Mesenchymal stem cell (in vitro differentiated cells and primary cell): ENCODE measurements around the gene PDP2.

Source experiments
- DNase-seq: peaks from one replicate; pipeline ENCODE4 v3.0.0-alpha.2; 2013
- H2AFZ ChIP-seq: one replicate; pipeline ENCODE4 v1.6.1; 2013; ENCODE audit warnings: low read depth, mild to moderate bottlenecking, control low read depth, inconsistent platforms, low read length, moderate library complexity
- H2AK5ac ChIP-seq: 2 replicates; pipeline ENCODE4 v1.6.1; 2013; ENCODE audit warnings: low read length, moderate library complexity, mild to moderate bottlenecking, inconsistent platforms; ENCODE audit not compliant: severe bottlenecking
- H2BK120ac ChIP-seq: one replicate; pipeline ENCODE4 v1.6.1; 2013; ENCODE audit warnings: low read depth, mild to moderate bottlenecking, inconsistent platforms, low read length, moderate library complexity
- H2BK12ac ChIP-seq, 2 experiments: one replicate each; pipeline ENCODE4 v1.6.1; 2013; ENCODE audit warnings: inconsistent platforms in 2 of 2, low read length in 2 of 2, mild to moderate bottlenecking in 2 of 2, moderate library complexity in 2 of 2, control low read depth in 1 of 2
- H2BK15ac ChIP-seq: one replicate; pipeline ENCODE4 v1.6.1; 2013; ENCODE audit warnings: mild to moderate bottlenecking, low read depth, inconsistent platforms; ENCODE audit not compliant: poor library complexity, severe bottlenecking
- H2BK5ac ChIP-seq: 2 replicates; pipeline ENCODE4 v1.6.1; 2013; ENCODE audit warnings: low read depth, mild to moderate bottlenecking, low read length, control low read depth, inconsistent platforms; ENCODE audit not compliant: poor library complexity, severe bottlenecking
- H3K14ac ChIP-seq, 2 experiments: one replicate each; pipeline ENCODE4 v1.6.1; 2013; ENCODE audit warnings: inconsistent platforms in 2 of 2, low read length in 2 of 2, control low read depth in 1 of 2, mild to moderate bottlenecking in 1 of 2, moderate library complexity in 1 of 2
- H3K18ac ChIP-seq, 2 experiments: one replicate each; pipeline ENCODE4 v1.6.1; 2013; ENCODE audit warnings: inconsistent platforms in 2 of 2, low read length in 2 of 2, control low read depth in 1 of 2, low read depth in 1 of 2, mild to moderate bottlenecking in 1 of 2
- H3K23ac ChIP-seq, 2 experiments: one replicate each; pipeline ENCODE4 v1.6.1; 2013; ENCODE audit warnings: inconsistent platforms in 2 of 2, low read length in 2 of 2, mild to moderate bottlenecking in 2 of 2, moderate library complexity in 2 of 2, control low read depth in 1 of 2
- H3K27ac ChIP-seq: 2 replicates; pipeline ENCODE4 v1.5.1; 2013; ENCODE audit warnings: mild to moderate bottlenecking, moderate library complexity, low read length, control low read depth, inconsistent platforms; ENCODE audit not compliant: poor library complexity, severe bottlenecking
- H3K27me3 ChIP-seq, 2 experiments: 2 replicates each; pipeline versions ENCODE4 v1.6.1 to v1.7.0; 2013; ENCODE audit warnings: low read length in 2 of 2, mild to moderate bottlenecking in 2 of 2, moderate library complexity in 2 of 2, control low read depth in 1 of 2, inconsistent platforms in 1 of 2; ENCODE audit not compliant: control insufficient read depth in 1 of 2, insufficient read depth in 1 of 2
- H3K36me3 ChIP-seq, 2 experiments: 2 replicates each; pipeline versions ENCODE4 v1.6.1 to v1.7.0; 2013; ENCODE audit warnings: low read length in 2 of 2, control low read depth in 1 of 2, inconsistent platforms in 1 of 2, low read depth in 1 of 2, mild to moderate bottlenecking in 1 of 2; ENCODE audit not compliant: insufficient read depth in 2 of 2, control insufficient read depth in 1 of 2
- H3K4ac ChIP-seq, 2 experiments: one replicate each; pipeline ENCODE4 v1.6.1; 2013; ENCODE audit warnings: inconsistent platforms in 2 of 2, low read length in 2 of 2, mild to moderate bottlenecking in 2 of 2, moderate library complexity in 2 of 2, control low read depth in 1 of 2, low read depth in 1 of 2
- H3K4me1 ChIP-seq: 2 replicates; pipeline ENCODE4 v1.6.1; 2013; ENCODE audit warnings: low read depth, low read length, control low read depth; ENCODE audit not compliant: control insufficient read depth, insufficient read depth
- H3K4me2 ChIP-seq: 2 replicates; pipeline ENCODE4 v1.6.1; 2013; ENCODE audit warnings: low read length, mild to moderate bottlenecking, inconsistent platforms; ENCODE audit not compliant: poor library complexity, severe bottlenecking
- H3K4me3 ChIP-seq, 2 experiments: 2 replicates each; pipeline versions ENCODE4 v1.5.1 to v1.7.0; 2013; ENCODE audit warnings: low read length in 2 of 2, mild to moderate bottlenecking in 2 of 2, control low read depth in 1 of 2, low read depth in 1 of 2; ENCODE audit not compliant: insufficient read depth in 1 of 2
- H3K79me1 ChIP-seq: replicated peaks from 2 replicates; pipeline ENCODE4 v1.6.1; 2013; ENCODE audit warnings: mild to moderate bottlenecking, control low read depth, low read length, inconsistent platforms; ENCODE audit not compliant: poor library complexity, severe bottlenecking
- H3K9ac ChIP-seq: 2 replicates; pipeline ENCODE4 v1.7.0; 2013; ENCODE audit warnings: mild to moderate bottlenecking, low read length, moderate library complexity
- H3K9me3 ChIP-seq: 2 replicates; pipeline ENCODE4 v1.7.0; 2013; ENCODE audit warnings: mild to moderate bottlenecking, low read length; ENCODE audit not compliant: control insufficient read depth
- H4K8ac ChIP-seq: one replicate; pipeline ENCODE4 v1.6.1; 2013; ENCODE audit warnings: inconsistent platforms, mild to moderate bottlenecking, low read length, moderate library complexity
- H4K91ac ChIP-seq: one replicate; pipeline ENCODE4 v1.6.1; 2013; ENCODE audit warnings: mild to moderate bottlenecking, low read length, inconsistent platforms
- WGBS: methylation state at CpG from one replicate; pipeline ENCODE4 v1.1.7; 2013; ENCODE audit warnings: mixed read lengths; 5-methylcytosine and 5-hydroxymethylcytosine counted together

The PDP2 gene

DNA sequence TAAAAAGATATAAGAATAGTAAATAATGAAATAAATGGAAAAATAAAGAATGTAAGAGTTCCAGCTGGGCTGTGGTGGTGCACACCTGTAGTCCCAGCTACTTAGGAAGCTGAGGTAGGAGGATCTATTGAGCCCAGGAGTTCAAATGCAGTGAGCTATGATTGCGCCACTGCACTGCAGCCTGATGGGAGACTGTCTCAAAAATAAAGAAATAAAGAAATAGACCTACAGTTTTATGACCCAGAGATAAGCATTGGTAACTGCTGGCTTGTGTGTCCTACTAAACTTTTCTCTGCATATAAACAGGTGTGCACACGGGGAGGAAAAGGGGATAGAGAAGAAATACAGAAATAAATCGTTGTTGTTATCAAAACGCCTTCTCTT is 7.8 kb upstream of the PDP2 start:
- no peak overlapping the region for H2BK5ac ChIP-seq
- H3K9ac ChIP-seq = peak overlapping the region; percentile 88
- WGBS = 72% methylated on average over 3 of the region's 4 CpGs

DNA sequence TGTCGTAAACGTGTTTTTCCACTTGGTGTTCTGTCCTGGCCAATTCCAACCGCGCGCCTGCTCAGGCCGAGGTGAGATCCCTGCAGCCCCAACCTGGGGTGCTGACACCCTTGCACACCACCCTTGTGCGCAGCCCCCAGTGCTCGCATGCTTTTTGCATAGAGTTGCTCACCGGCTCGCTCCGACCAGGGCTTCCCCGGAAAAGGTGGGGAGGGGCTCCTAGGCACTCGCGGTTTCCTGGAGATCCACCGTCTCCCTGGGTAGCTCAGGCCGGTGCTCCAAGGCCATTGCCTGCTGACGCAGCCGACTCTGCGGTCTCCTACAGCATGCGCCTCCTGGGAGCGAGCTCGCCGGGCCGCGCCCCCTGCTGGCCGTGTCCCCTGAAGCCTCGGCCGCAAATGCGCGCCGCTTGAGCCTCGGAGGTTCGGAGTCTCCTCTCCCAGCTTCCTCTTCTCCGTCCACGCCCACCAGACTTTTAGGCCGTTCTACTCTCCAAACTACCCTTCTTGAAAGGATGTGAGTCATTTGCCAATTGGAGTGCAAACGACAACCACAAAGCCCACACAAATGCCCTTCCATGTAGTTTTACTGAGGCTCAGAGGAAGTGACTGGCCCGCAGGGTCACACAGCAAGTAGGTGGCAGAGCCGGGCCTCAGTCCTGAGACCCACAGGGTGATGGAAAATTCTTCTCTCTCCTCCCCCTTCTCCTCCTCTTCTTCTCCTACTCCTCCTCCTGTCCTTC is 7.2 kb upstream of the PDP2 start:
- Histone ChIP-seq H3K23ac (no peak overlapping the region), H3K9ac (peak overlapping the region; percentile 88), H2BK12ac (peak overlapping the region; percentile 9 to 87), H2BK5ac (peak overlapping the region; percentile 37), H3K4me2 (peak overlapping the region; percentile 64), H3K4ac (peak overlapping the region; percentile 36 to 81), H3K9me3 (no peaks in the 10 kb centered on the region), H4K91ac (peak overlapping the region; percentile 48), H2AK5ac (no peak overlapping the region), H2BK120ac (peak overlapping the region; percentile 11), H2AFZ (peak overlapping the region; percentile 91), H3K36me3 (no peaks in the 10 kb centered on the region), H3K27ac (peak overlapping the region; percentile 93), H3K27me3 (no peaks in the 10 kb centered on the region), H4K8ac (peak overlapping the region; percentile 73), H3K4me3 (peak overlapping the region; percentile 45 to 85), H3K18ac (peak overlapping the region; percentile 37 to 92), H3K79me1 (peaks cover 2% of the 10 kb centered on the region), H2BK15ac (no peak overlapping the region), H3K14ac (peak overlapping the region in 1 of 2 experiments; percentile 53), H3K4me1 (peaks cover 16% of the 10 kb centered on the region)
- DNase-seq = peak; percentile 100
- WGBS = 6% methylated on average over 39 of the region's 39 CpGs

More for the DNA sequence above, 7.8 kb upstream of the PDP2 start:
- Histone ChIP-seq H3K9me3 (no peaks in the 10 kb centered on the region), H3K36me3 (no peaks in the 10 kb centered on the region), H3K27ac (peak overlapping the region; percentile 72), H3K4me2 (peak overlapping the region; percentile 64), H3K18ac (peak overlapping the region; percentile 4 to 92), H2AK5ac (no peak overlapping the region), H2BK12ac (peak overlapping the region; percentile 9 to 87), H3K4me1 (peaks cover 15% of the 10 kb centered on the region), H2BK15ac (no peak overlapping the region), H3K27me3 (no peaks in the 10 kb centered on the region), H3K4me3 (peak overlapping the region; percentile 45 to 85), H2AFZ (no peak overlapping the region), H2BK120ac (no peak overlapping the region), H3K4ac (no peak overlapping the region), H4K91ac (no peak overlapping the region), H4K8ac (peak overlapping the region; percentile 71), H3K14ac (peak overlapping the region in 1 of 2 experiments; percentile 53), H3K23ac (no peak overlapping the region), H3K79me1 (peaks cover 2% of the 10 kb centered on the region)
- DNase-seq = peak; percentile 9

- Histone ChIP-seq H4K91ac (no peak overlapping the region), H3K4me3 (no peak overlapping the region), H3K18ac (no peak overlapping the region), H3K14ac (no peak overlapping the region), H2BK15ac (no peak overlapping the region), H3K27ac (peak overlapping the region; percentile 98), H3K4me1 (peaks cover 18% of the 10 kb centered on the region), H4K8ac (no peak overlapping the region), H3K23ac (no peak overlapping the region), H3K36me3 (no peaks in the 10 kb centered on the region), H3K4ac (no peak overlapping the region), H3K27me3 (no peaks in the 10 kb centered on the region), H2BK12ac (no peak overlapping the region), H3K9me3 (no peaks in the 10 kb centered on the region), H2AK5ac (no peak overlapping the region), H2BK120ac (peak overlapping the region; percentile 11), H3K9ac (no peak overlapping the region), H3K79me1 (peaks cover 2% of the 10 kb centered on the region), H3K4me2 (no peak overlapping the region), H2AFZ (no peak overlapping the region), H2BK5ac (no peak overlapping the region)
- no peak for DNase-seq
These were observed 6.6 kb upstream of the PDP2 start for GRCh38 chr16:66873685-66874055.

DNA sequence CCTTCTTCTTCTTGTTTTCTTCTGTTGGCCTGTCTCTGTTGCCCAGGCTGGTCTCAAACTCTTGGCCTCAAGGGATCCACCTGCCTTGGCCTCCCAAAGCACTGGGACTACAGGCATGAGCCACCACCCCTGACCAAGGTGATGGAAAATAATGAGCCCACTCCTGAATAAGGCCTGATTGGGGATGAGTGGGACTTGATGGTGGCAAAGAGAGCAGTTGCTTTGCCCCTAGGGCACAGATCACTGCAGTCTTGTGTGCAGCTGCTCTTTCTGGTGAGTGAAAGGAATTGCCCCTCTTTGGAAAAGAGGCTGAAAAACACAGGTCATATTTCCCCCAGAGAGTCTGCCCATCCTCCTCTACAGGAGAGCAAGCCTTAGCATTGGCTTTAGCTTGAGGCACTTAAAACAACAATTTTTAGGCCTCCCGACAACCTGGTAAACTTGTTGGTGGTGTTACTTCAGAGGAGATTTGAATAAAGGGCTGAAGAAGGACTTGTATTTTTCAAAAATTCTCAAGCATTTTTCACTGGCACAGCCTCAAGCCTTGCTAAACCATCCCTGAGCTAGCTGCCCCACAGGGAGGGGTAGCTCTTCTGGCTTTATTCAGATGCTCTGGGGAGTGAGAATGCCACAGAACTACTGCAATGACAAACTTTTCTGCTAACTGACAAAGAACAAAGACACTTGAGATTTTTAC is 6.1 kb upstream of the PDP2 start:
- Histone ChIP-seq H3K14ac (peak overlapping the region in 1 of 2 experiments; percentile 11), H3K4me1 (peaks cover 18% of the 10 kb centered on the region), H3K36me3 (no peaks in the 10 kb centered on the region), H3K27ac (peak overlapping the region; percentile 98), H3K4ac (peak overlapping the region; percentile 84 to 86), H2AFZ (no peak overlapping the region), H3K23ac (peak overlapping the region in 1 of 2 experiments; percentile 78), H2AK5ac (peak overlapping the region; percentile 94), H3K4me3 (no peak overlapping the region), H3K9me3 (no peaks in the 10 kb centered on the region), H3K27me3 (no peaks in the 10 kb centered on the region), H3K4me2 (peak overlapping the region; percentile 71), H2BK15ac (no peak overlapping the region), H4K91ac (peak overlapping the region; percentile 88), H2BK12ac (peak overlapping the region; percentile 93 to 100), H3K18ac (peak overlapping the region; percentile 87 to 97), H2BK120ac (peak overlapping the region; percentile 52), H4K8ac (peak overlapping the region; percentile 59), H3K79me1 (peaks cover 2% of the 10 kb centered on the region), H3K9ac (peak overlapping the region; percentile 30), H2BK5ac (peak overlapping the region; percentile 88)
- DNase-seq = peak; percentile 67
- no CpG with 5 or more reads among the region's 1 CpG for WGBS
